ENCODE measurements around the gene FAM170B. TPM values are rescaled to one million over a fixed set of nuclear protein-coding genes. Genes with fewer than 3 reads are reported as not detected.

Gene FAM170B
- total RNA-seq, 1 donor: not detected

GRCh38 chr10:49099046-49099445 lies 34.8 kb downstream of the FAM170B start:
- no peak for TF ChIP-seq CTCF (IDR thresholded peaks at IDR 0.05; ENCODE audit: insufficient read depth, low read length)

GRCh38 chr10:49096890-49097445 lies 36.9 kb downstream of the FAM170B start:
- DNase-seq (ENCODE audit: low read depth): no peak

More at GRCh38 chr10:49099046-49099445, 34.8 kb downstream of the FAM170B start:
- DNase-seq (ENCODE audit: low read depth): no peak
- no peak overlapping the region for H3K4me3 ChIP-seq (ENCODE audit: low read depth, low read length)

GRCh38 chr10:49094646-49095045 lies 39.2 kb downstream of the FAM170B start:
- no peak for DNase-seq (ENCODE audit: low read depth)
- TF ChIP-seq CTCF (IDR thresholded peaks at IDR 0.05; ENCODE audit: insufficient read depth, low read length): no peak
- no peak overlapping the region for H3K4me3 ChIP-seq (ENCODE audit: low read depth, low read length)

More at GRCh38 chr10:49096890-49097445, 36.9 kb downstream of the FAM170B start:
- TF ChIP-seq CTCF (IDR thresholded peaks at IDR 0.05; ENCODE audit: insufficient read depth, low read length): no peak
- no peak overlapping the region for H3K4me3 ChIP-seq (ENCODE audit: low read depth, low read length)

- DNase-seq (ENCODE audit: low read depth): no peak
- no peak for TF ChIP-seq CTCF (IDR thresholded peaks at IDR 0.05; ENCODE audit: insufficient read depth, low read length)
- H3K4me3 ChIP-seq (ENCODE audit: low read depth, low read length): no peak overlapping the region
Measured at GRCh38 chr10:49093922-49094321, 39.9 kb downstream of the FAM170B start.

- DNase-seq (ENCODE audit: low read depth): no peak
- TF ChIP-seq CTCF (IDR thresholded peaks at IDR 0.05; ENCODE audit: insufficient read depth, low read length): no peak
- H3K4me3 ChIP-seq (ENCODE audit: low read depth, low read length): no peak overlapping the region
Measured at GRCh38 chr10:49092477-49092876, 41.3 kb downstream of the FAM170B start.

GRCh38 chr10:49091450-49092210 lies 42.2 kb downstream of the FAM170B start:
- no peak overlapping the region for H3K4me3 ChIP-seq (ENCODE audit: low read depth, low read length)
- no peak for TF ChIP-seq CTCF (IDR thresholded peaks at IDR 0.05; ENCODE audit: insufficient read depth, low read length)
- no peak for DNase-seq (ENCODE audit: low read depth)

All from fibroblast of the aortic adventitia (primary cell).